SK-N-SH (cell line): ENCODE results near the gene NHS. TPM values are rescaled to one million over a fixed set of nuclear protein-coding genes. Genes with fewer than 3 reads are reported as not detected.
A peak's percentile ranks its signal among the peaks of the same experiment; 100 is the strongest.

Experiments used
- CTCF ChIA-PET: fragments of 300-600, 350-600 bp; formaldehyde crosslinking; extraction: SDS; loops from one replicate; lab custom pipeline; 2021; lab: Yijun Ruan, JAX
- POLR2A ChIA-PET: fragments of 350-600 bp; sonication (Branson Sonifier 250); formaldehyde crosslinking; extraction: SDS; loops from one replicate; lab custom pipeline; 2020; ENCODE audit warnings: antibody characterized with exemption, inconsistent platforms; lab: Yijun Ruan, JAX
- DNase-seq: peaks from one replicate; pipeline ENCODE4 v3.0.0; 2012
- H2AFZ ChIP-seq: fragments of 200-600 bp; sonication (generic); 2 replicates; pipeline ENCODE4 v1.8.1; 2016; ENCODE audit warnings: antibody characterized with exemption, mild to moderate bottlenecking, low read depth
- H3F3A ChIP-seq: fragments of 200-600 bp; sonication (generic); replicated peaks from 2 replicates; pipeline ENCODE3; 2016; ENCODE audit warnings: antibody characterized with exemption, mild to moderate bottlenecking; ENCODE audit not compliant: insufficient read depth
- H3K27ac ChIP-seq, 2 experiments: fragments of 200-500 bp in 1 of 2; fragments of 200-600 bp in 1 of 2; sonication (Bioruptor generic) in 1 of 2; sonication (generic), shearing (Covaris generic) in 1 of 2; 2 replicates each; pipeline versions ENCODE4 v1.5.1 to v1.6.1; 2014 to 2016; ENCODE audit warnings: low read depth in 2 of 2, inconsistent platforms in 1 of 2, low read length in 1 of 2, mild to moderate bottlenecking in 1 of 2, mixed read lengths in 1 of 2
- H3K27me3 ChIP-seq: fragments of 200-600 bp; sonication (generic), shearing (Covaris generic); 2 replicates; pipeline ENCODE4 v1.6.1; 2016; ENCODE audit warnings: mixed run types; ENCODE audit not compliant: insufficient read depth
- H3K36me3 ChIP-seq, 2 experiments: fragments of 200-500 bp in 1 of 2; fragments of 200-600 bp in 1 of 2; sonication (Bioruptor generic) in 1 of 2; sonication (generic) in 1 of 2; replicated peaks in 1 of 2; 2 replicates each; pipeline versions ENCODE3 to v1.5.1; 2014 to 2016; ENCODE audit warnings: low read length in 1 of 2, mild to moderate bottlenecking in 1 of 2; ENCODE audit not compliant: insufficient read depth in 2 of 2, control insufficient read depth in 1 of 2
- H3K4me1 ChIP-seq, 2 experiments: fragments of 200-500 bp in 1 of 2; fragments of 200-600 bp in 1 of 2; sonication (Bioruptor generic) in 1 of 2; sonication (generic), shearing (Covaris generic) in 1 of 2; 2 replicates each; pipeline versions ENCODE4 v1.5.1 to v1.6.1; 2014 to 2016; ENCODE audit warnings: low read depth in 1 of 2, low read length in 1 of 2, mixed run types in 1 of 2; ENCODE audit not compliant: insufficient read depth in 2 of 2, control insufficient read depth in 1 of 2
- H3K4me2 ChIP-seq: fragments of 200-600 bp; sonication (generic), shearing (Covaris generic); 2 replicates; pipeline ENCODE4 v1.6.1; 2017; ENCODE audit warnings: mixed run types
- H3K4me3 ChIP-seq, 2 experiments: fragments of 200-500 bp in 1 of 2; fragments of 200-600 bp in 1 of 2; sonication (Bioruptor generic) in 1 of 2; sonication (generic), shearing (Covaris generic) in 1 of 2; 2 replicates each; pipeline versions ENCODE4 v1.5.1 to v1.8.1; 2014 to 2016; ENCODE audit warnings: low read depth in 2 of 2, inconsistent platforms in 1 of 2, low read length in 1 of 2, mild to moderate bottlenecking in 1 of 2, mixed read lengths in 1 of 2, moderate library complexity in 1 of 2
- H3K79me2 ChIP-seq: fragments of 200-600 bp; sonication (generic); 2 replicates; pipeline ENCODE4 v1.8.1; 2017; ENCODE audit warnings: mild to moderate bottlenecking; ENCODE audit not compliant: insufficient read depth
- H3K9ac ChIP-seq: fragments of 200-600 bp; sonication (generic); 2 replicates; pipeline ENCODE4 v1.6.1; 2017; ENCODE audit warnings: mixed run types
- H3K9me2 ChIP-seq: fragments of 200-600 bp; sonication (generic); 2 replicates; pipeline ENCODE4 v1.6.1; 2017; ENCODE audit warnings: mixed run types
- H3K9me3 ChIP-seq: fragments of 200-600 bp; sonication (generic); 2 replicates; pipeline ENCODE4 v1.6.1; 2017; ENCODE audit warnings: mixed run types, mild to moderate bottlenecking, moderate library complexity
- H4K20me1 ChIP-seq: fragments of 200-600 bp; sonication (generic); 2 replicates; pipeline ENCODE4 v1.6.1; 2017; ENCODE audit warnings: mild to moderate bottlenecking, mixed run types; ENCODE audit not compliant: insufficient read depth
- EZH2phosphoT487 ChIP-seq: fragments of 200-600 bp; sonication (generic); IDR thresholded peaks from 2 replicates; pipeline ENCODE4 v1.6.1; 2017; ENCODE audit warnings: low read depth, mixed run types, mild to moderate bottlenecking, antibody characterized with exemption, moderate library complexity, borderline replicate concordance
- FOXM1 ChIP-seq: IDR thresholded peaks from 2 replicates; pipeline ENCODE4 v1.4.0; 2012; ENCODE audit warnings: low read depth, mild to moderate bottlenecking
- MEF2A ChIP-seq: IDR thresholded peaks from 2 replicates; pipeline ENCODE4 v1.4.0; 2012; ENCODE audit warnings: low read depth, borderline replicate concordance
- MXI1 ChIP-seq: IDR thresholded peaks from 2 replicates; pipeline ENCODE4 v1.6.1; 2012; ENCODE audit warnings: mild to moderate bottlenecking, low read depth, low read length, improper control_type of control experiment
- REST ChIP-seq: IDR thresholded peaks from 2 replicates; pipeline ENCODE4 v1.6.1; 2012; ENCODE audit warnings: mild to moderate bottlenecking, low read depth, low read length, moderate library complexity
- SMC3 ChIP-seq: IDR thresholded peaks from 2 replicates; pipeline ENCODE4 v1.6.1; 2012; ENCODE audit warnings: low read depth, low read length, improper control_type of control experiment
- USF2 ChIP-seq: fragments of 150-350 bp; IDR thresholded peaks from 2 replicates; pipeline ENCODE4 v1.6.1; 2017; ENCODE audit warnings: antibody characterized with exemption, low read length, low read depth, borderline replicate concordance
- YY1 ChIP-seq: IDR thresholded peaks from 2 replicates; pipeline ENCODE4 v1.4.0; 2012; ENCODE audit warnings: low read depth, mild to moderate bottlenecking
- WGBS: methylation state at CpG from one replicate; pipeline ENCODE4 v1.1.6; 2017; ENCODE audit warnings: low lambda C conversion rate; 5-methylcytosine and 5-hydroxymethylcytosine counted together
- polyA plus RNA-seq, 3 experiments: library from polyadenylated mRNA; depleted of rRNA; stranded (reverse); fragments of >200 nt; gene quantifications; 2 replicates each; pipeline ENCODE4 v1.2.3, GENCODE V29; 2012

The NHS gene
- polyA plus RNA-seq, 1 of the 3 experiments (the other 2 are of a cell fraction) = 1.0 TPM

- POLR2A ChIA-PET = no interaction called here
- no peak overlapping the region for H3K4me3 ChIP-seq
- no peak overlapping the region for H3K27ac ChIP-seq
- H3K79me2 ChIP-seq = no peaks in the 10 kb centered on the region
- H2AFZ ChIP-seq = no peak overlapping the region
- WGBS = no CpG with 5 or more reads among the region's 1 CpG
- no peak overlapping the region for H3K4me2 ChIP-seq
- no peaks in the 10 kb centered on the region for H4K20me1 ChIP-seq
- H3K4me1 ChIP-seq = no peaks in the 10 kb centered on the region
- no peaks in the 10 kb centered on the region for H3K36me3 ChIP-seq
- DNase-seq = no peak
- H3K9me2 ChIP-seq = no peaks in the 10 kb centered on the region
- CTCF ChIA-PET = interaction anchor here (0.8 to 1.7 kb wide), 4 partner anchors 9 to 439 kb away, joined by 3 to 4 read pairs (median 4); no protein-coding TSS in a partner anchor
- H3F3A ChIP-seq = no peaks in the 10 kb centered on the region
- H3K9me3 ChIP-seq = no peaks in the 10 kb centered on the region
- no peak for TF ChIP-seq EZH2phosphoT487
- TF ChIP-seq REST = peak; percentile 69; the same call in 1 of the 2 replicates
- TF ChIP-seq, all 33 proteins: peak for 1
- Histone ChIP-seq H3K27me3 (no peaks in the 10 kb centered on the region), H3K9ac (no peak overlapping the region)
These were observed 305.9 kb downstream of the NHS start for GRCh38 chrX:17680732-17681413.

GRCh38 chrX:17682259-17682658 lies 307.3 kb downstream of the NHS start:
- Histone ChIP-seq H4K20me1 (no peaks in the 10 kb centered on the region), H3K27me3 (no peaks in the 10 kb centered on the region), H3K4me2 (no peak overlapping the region), H3K4me3 (no peak overlapping the region), H3K4me1 (no peaks in the 10 kb centered on the region), H3K9ac (no peak overlapping the region), H2AFZ (no peak overlapping the region), H3K9me2 (no peaks in the 10 kb centered on the region), H3K27ac (no peak overlapping the region), H3K36me3 (no peaks in the 10 kb centered on the region), H3K79me2 (no peaks in the 10 kb centered on the region), H3K9me3 (no peaks in the 10 kb centered on the region), H3F3A (no peaks in the 10 kb centered on the region)
- CTCF ChIA-PET = interaction anchor here (1.5 to 1.7 kb wide), 2 partner anchors 7 to 440 kb away, joined by 3 to 4 read pairs; no protein-coding TSS in a partner anchor
- TF ChIP-seq SMC3 (no peak), MXI1 (no peak), EZH2phosphoT487 (no peak), FOXM1 (no peak), YY1 (no peak), MEF2A (no peak), USF2 (no peak)
- WGBS = 30% methylated on average over 2 of the region's 2 CpGs
- no peak for DNase-seq
- POLR2A ChIA-PET = no interaction called here
